ENCODE results near the gene WNT4.

The WNT4 gene

DNA sequence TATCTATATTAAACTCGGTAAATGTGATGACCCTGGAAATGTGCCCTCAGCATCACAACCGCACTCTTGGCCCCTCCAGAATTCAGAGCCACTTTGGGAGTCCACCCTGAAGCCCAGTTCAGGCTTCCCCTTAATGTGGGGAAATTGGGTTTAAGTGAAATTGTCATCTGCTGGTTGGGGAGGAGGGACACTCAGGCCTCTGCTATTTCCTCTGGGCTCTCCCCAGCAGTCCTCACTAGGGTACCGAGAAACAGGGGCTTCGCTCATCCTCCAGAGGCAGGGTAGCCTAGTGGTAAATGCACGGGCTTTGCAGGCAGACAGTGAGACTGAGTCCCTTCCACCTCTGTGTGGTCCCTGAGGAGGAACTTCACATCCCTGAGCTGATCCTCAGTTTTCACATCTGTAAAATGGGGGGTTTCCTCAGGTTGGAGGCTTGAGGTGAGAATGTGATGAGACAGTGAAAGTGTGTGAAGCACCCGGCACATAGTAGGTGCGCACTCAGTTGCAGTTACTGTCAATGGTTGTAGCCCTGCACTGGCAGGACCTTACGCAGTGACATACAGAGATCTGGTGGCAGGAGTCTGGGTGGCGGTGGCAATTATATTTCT, 14.6 kb upstream of the WNT4 start:
- no peak for TF ChIP-seq ZNF565 (CRISPR knock-in tag; conservative IDR thresholded peaks at IDR 0.05; ENCODE audit: low read depth)
- no peak for TF ChIP-seq SNAI2 (CRISPR knock-in tag; IDR thresholded peaks at IDR 0.05)
- TF ChIP-seq ZFP3 (CRISPR knock-in tag; IDR thresholded peaks at IDR 0.05) = no peak
- TF ChIP-seq TOX (CRISPR knock-in tag; IDR thresholded peaks at IDR 0.05; ENCODE audit: borderline replicate concordance) = no peak
- TF ChIP-seq ISL1 (CRISPR knock-in tag; IDR thresholded peaks at IDR 0.05) = no peak
- no peak for TF ChIP-seq ESRRG (CRISPR knock-in tag; IDR thresholded peaks at IDR 0.05)
- TF ChIP-seq TSHZ2 (CRISPR knock-in tag; IDR thresholded peaks at IDR 0.05) = no peak
- no peak for TF ChIP-seq TCF4 (CRISPR knock-in tag; IDR thresholded peaks at IDR 0.05; ENCODE audit: borderline replicate concordance)
- TF ChIP-seq BACH2 (CRISPR knock-in tag; IDR thresholded peaks at IDR 0.05; ENCODE audit: borderline replicate concordance) = no peak
- no peak for TF ChIP-seq PPARA (CRISPR knock-in tag; IDR thresholded peaks at IDR 0.05; ENCODE audit: borderline replicate concordance)
- TF ChIP-seq, protein P1, sequence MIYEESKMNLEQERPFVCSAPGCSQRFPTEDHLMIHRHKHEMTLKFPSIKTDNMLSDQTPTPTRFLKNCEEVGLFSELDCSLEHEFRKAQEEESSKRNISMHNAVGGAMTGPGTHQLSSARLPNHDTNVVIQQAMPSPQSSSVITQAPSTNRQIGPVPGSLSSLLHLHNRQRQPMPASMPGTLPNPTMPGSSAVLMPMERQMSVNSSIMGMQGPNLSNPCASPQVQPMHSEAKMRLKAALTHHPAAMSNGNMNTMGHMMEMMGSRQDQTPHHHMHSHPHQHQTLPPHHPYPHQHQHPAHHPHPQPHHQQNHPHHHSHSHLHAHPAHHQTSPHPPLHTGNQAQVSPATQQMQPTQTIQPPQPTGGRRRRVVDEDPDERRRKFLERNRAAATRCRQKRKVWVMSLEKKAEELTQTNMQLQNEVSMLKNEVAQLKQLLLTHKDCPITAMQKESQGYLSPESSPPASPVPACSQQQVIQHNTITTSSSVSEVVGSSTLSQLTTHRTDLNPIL (CRISPR knock-in tag; IDR thresholded peaks at IDR 0.05; ENCODE audit: low read depth) = no peak
- TF ChIP-seq ZNF70 (CRISPR knock-in tag; IDR thresholded peaks at IDR 0.05) = no peak
- TF ChIP-seq CSRNP3 (CRISPR knock-in tag; IDR thresholded peaks at IDR 0.05) = no peak
- ATAC-seq = no peak

DNA sequence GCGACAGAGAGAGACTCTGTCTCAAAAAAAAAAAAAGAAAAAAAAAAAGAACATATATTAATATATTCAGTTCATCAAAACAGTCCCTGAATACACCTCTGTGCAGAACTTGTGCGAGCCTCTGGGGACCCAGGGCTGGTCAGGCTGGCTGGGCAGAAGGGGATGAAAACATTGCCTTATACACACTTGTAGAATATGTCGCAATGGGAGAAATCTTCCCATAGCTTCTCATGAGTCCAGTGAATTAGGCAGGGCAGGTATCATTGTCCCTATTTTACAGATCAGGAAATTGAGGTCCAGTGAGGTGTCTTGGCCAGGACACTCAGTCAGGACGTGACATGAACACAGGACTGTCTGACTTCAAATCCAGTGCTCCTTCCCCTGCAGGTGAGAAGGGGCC, 12.6 kb upstream of the WNT4 start:
- ATAC-seq = no peak
- TF ChIP-seq OSR1 (CRISPR knock-in tag; IDR thresholded peaks at IDR 0.05) (no peak), TCF4 (CRISPR knock-in tag; IDR thresholded peaks at IDR 0.05; ENCODE audit: borderline replicate concordance) (no peak), TOX (CRISPR knock-in tag; IDR thresholded peaks at IDR 0.05; ENCODE audit: borderline replicate concordance) (no peak), CSDC2 (CRISPR knock-in tag; IDR thresholded peaks at IDR 0.05) (no peak), ZNF8 (CRISPR knock-in tag; IDR thresholded peaks at IDR 0.05) (no peak), ZNF70 (CRISPR knock-in tag; IDR thresholded peaks at IDR 0.05) (no peak), ISL1 (CRISPR knock-in tag; IDR thresholded peaks at IDR 0.05) (no peak), TSHZ2 (CRISPR knock-in tag; IDR thresholded peaks at IDR 0.05) (no peak), ESRRG (CRISPR knock-in tag; IDR thresholded peaks at IDR 0.05) (no peak), PPARA (CRISPR knock-in tag; IDR thresholded peaks at IDR 0.05; ENCODE audit: borderline replicate concordance) (no peak), ZFP3 (CRISPR knock-in tag; IDR thresholded peaks at IDR 0.05) (no peak), ZNF565 (CRISPR knock-in tag; conservative IDR thresholded peaks at IDR 0.05; ENCODE audit: low read depth) (no peak), BACH2 (CRISPR knock-in tag; IDR thresholded peaks at IDR 0.05; ENCODE audit: borderline replicate concordance) (no peak), PATZ1 (CRISPR knock-in tag; IDR thresholded peaks at IDR 0.05; ENCODE audit: borderline replicate concordance) (no peak), ARNTL (CRISPR knock-in tag; IDR thresholded peaks at IDR 0.05; ENCODE audit: borderline replicate concordance, low read depth) (no peak), CSRNP3 (CRISPR knock-in tag; IDR thresholded peaks at IDR 0.05) (no peak), RARB (CRISPR knock-in tag; IDR thresholded peaks at IDR 0.05) (no peak), ZC3H10 (CRISPR knock-in tag; IDR thresholded peaks at IDR 0.05) (no peak)
- TF ChIP-seq, protein P1 (CRISPR knock-in tag; IDR thresholded peaks at IDR 0.05; ENCODE audit: low read depth) = no peak

All from SK-N-SH treated with all-trans-retinoic acid at 6 μM for 48 hours (cell line).